LNCaP clone FGC (cell line): ENCODE measurements around the gene UNC5C.
A peak's percentile ranks its signal among the peaks of the same experiment; 100 is the strongest.

Experiments
- DNase-seq: peaks from one replicate; pipeline ENCODE4 v3.0.0-alpha.2; 2011; ENCODE audit warnings: low read depth
- H3K4me3 ChIP-seq: 2 replicates; pipeline ENCODE4 v1.5.1; 2011; ENCODE audit warnings: mild to moderate bottlenecking, low read depth, low read length, control low read depth
- CTCF ChIP-seq: IDR thresholded peaks from 2 replicates; pipeline ENCODE4 v1.5.1; 2012; ENCODE audit warnings: mild to moderate bottlenecking; ENCODE audit not compliant: control insufficient read depth, insufficient read depth; ENCODE audit errors: extremely low read depth

Gene UNC5C

GRCh38 chr4:95511477-95511876 is 37.3 kb downstream of the UNC5C start:
- TF ChIP-seq CTCF, result no peak
- H3K4me3 ChIP-seq, result no peak overlapping the region

GRCh38 chr4:95510877-95511276 is 37.9 kb downstream of the UNC5C start:
- no peak for DNase-seq
- no peak overlapping the region for H3K4me3 ChIP-seq
- no peak for TF ChIP-seq CTCF

More at GRCh38 chr4:95511477-95511876, 37.3 kb downstream of the UNC5C start:
- DNase-seq, result no peak

- H3K4me3 ChIP-seq, result no peak overlapping the region
- peak; percentile 11 for DNase-seq
- TF ChIP-seq CTCF, result peak; percentile 33
These were observed 38.6 kb downstream of the UNC5C start for GRCh38 chr4:95510145-95510544.

- no peak overlapping the region for H3K4me3 ChIP-seq
- no peak for DNase-seq
- no peak for TF ChIP-seq CTCF
These were observed 40.4 kb downstream of the UNC5C start for GRCh38 chr4:95508421-95508820.

- no peak overlapping the region for H3K4me3 ChIP-seq
- no peak for TF ChIP-seq CTCF
- no peak for DNase-seq
These were observed 41.2 kb downstream of the UNC5C start for GRCh38 chr4:95507561-95507960.

GRCh38 chr4:95507147-95507546 is 41.6 kb downstream of the UNC5C start:
- no peak for DNase-seq
- no peak overlapping the region for H3K4me3 ChIP-seq
- TF ChIP-seq CTCF, result no peak

- no peak for TF ChIP-seq CTCF
- no peak for DNase-seq
- H3K4me3 ChIP-seq, result no peak overlapping the region
These were observed 42.5 kb downstream of the UNC5C start for GRCh38 chr4:95506264-95506663.
